SW 1271 (cell line): ENCODE data around the gene NT5M.
"Not testable (repeated sequence)": the region's sequence is repeated elsewhere in the genome, so short reads cannot be mapped to it uniquely, and the experiment has no call there.

Experiments
- DNase-seq, 2 experiments: peaks; one replicate each; lab custom pipeline; 2025; lab: John Stamatoyannopoulos, UW

The NT5M gene

GRCh38 chr17:17377071-17377967, 74.1 kb downstream of the NT5M start:
- DNase-seq: no peak

- DNase-seq: no peak
Observed at GRCh38 chr17:17379197-17379991, 76.2 kb downstream of the NT5M start.

GRCh38 chr17:17380145-17380925, 77.2 kb downstream of the NT5M start:
- DNase-seq: no peak

GRCh38 chr17:17381446-17382064, 78.4 kb downstream of the NT5M start:
- no peak for DNase-seq

GRCh38 chr17:17382065-17382459, 78.9 kb downstream of the NT5M start:
- no peak for DNase-seq

- no peak for DNase-seq
Observed at GRCh38 chr17:17382971-17383370, 79.8 kb downstream of the NT5M start.

GRCh38 chr17:17383431-17384290, 80.5 kb downstream of the NT5M start:
- DNase-seq: not testable (repeated sequence)

- no peak for DNase-seq
Observed at GRCh38 chr17:17384291-17384615, 81.1 kb downstream of the NT5M start.

- DNase-seq: no peak
Observed at GRCh38 chr17:17384961-17385360, 81.8 kb downstream of the NT5M start.

GRCh38 chr17:17385491-17385890, 82.3 kb downstream of the NT5M start:
- DNase-seq: no peak

- no peak for DNase-seq
Observed at GRCh38 chr17:17386094-17386800, 83.1 kb downstream of the NT5M start.

GRCh38 chr17:17387017-17387497, 83.9 kb downstream of the NT5M start:
- no peak for DNase-seq

GRCh38 chr17:17387498-17388362, 84.6 kb downstream of the NT5M start:
- no peak for DNase-seq

- no peak for DNase-seq
Observed at GRCh38 chr17:17388657-17389496, 85.7 kb downstream of the NT5M start.

- DNase-seq: no peak
Observed at GRCh38 chr17:17391668-17392370, 88.6 kb downstream of the NT5M start.

- DNase-seq: no peak
Observed at GRCh38 chr17:17393976-17394375, 90.8 kb downstream of the NT5M start.

- no peak for DNase-seq
Observed at GRCh38 chr17:17394494-17394893, 91.3 kb downstream of the NT5M start.
